AG04450 (cell line): ENCODE results near the gene SMARCD1. TPM values are rescaled to one million over a fixed set of nuclear protein-coding genes. Genes with fewer than 3 reads are reported as not detected.

Source experiments
- CTCF ChIA-PET: fragments of 300-600, 350-600 bp; formaldehyde crosslinking; extraction: SDS; loops from one replicate; lab custom pipeline; 2022; ENCODE audit warnings: antibody characterized with exemption, inconsistent platforms; lab: Charles Lee
- POLR2A ChIA-PET: fragments of 350-600 bp; formaldehyde crosslinking; extraction: SDS; loops from one replicate; lab custom pipeline; 2021; ENCODE audit warnings: antibody characterized with exemption, inconsistent platforms; lab: Yijun Ruan, JAX
- DNase-seq: peaks from one replicate; pipeline ENCODE4 v3.0.0-alpha.2; 2011; ENCODE audit warnings: low read depth, low spot score
- H3K27ac ChIP-seq: one replicate; pipeline ENCODE4 v1.5.1; 2012; ENCODE audit warnings: low read depth, low read length, control low read depth
- H3K27me3 ChIP-seq: one replicate; pipeline ENCODE4 v1.6.0; 2012; ENCODE audit warnings: low read length; ENCODE audit not compliant: control insufficient read depth, insufficient read depth
- H3K4me3 ChIP-seq: 2 replicates; pipeline ENCODE4 v1.5.1; 2011; ENCODE audit warnings: mild to moderate bottlenecking, low read depth, low read length, control low read depth
- H3K9me3 ChIP-seq: 2 replicates; pipeline ENCODE4 v1.5.1; 2012; ENCODE audit warnings: low read length; ENCODE audit not compliant: control insufficient read depth, insufficient read depth
- CTCF ChIP-seq: IDR thresholded peaks from 2 replicates; pipeline ENCODE4 v1.5.1; 2011; ENCODE audit warnings: low read depth, low read length, control low read depth, inconsistent platforms
- polyA plus RNA-seq: library from polyadenylated mRNA; depleted of rRNA; stranded (reverse); fragments of >200 nt; gene quantifications from 2 replicates; pipeline ENCODE4 v1.2.3, GENCODE V29; 2011

Gene SMARCD1
- polyA plus RNA-seq, 1 experiment: 57.2 TPM

DNA sequence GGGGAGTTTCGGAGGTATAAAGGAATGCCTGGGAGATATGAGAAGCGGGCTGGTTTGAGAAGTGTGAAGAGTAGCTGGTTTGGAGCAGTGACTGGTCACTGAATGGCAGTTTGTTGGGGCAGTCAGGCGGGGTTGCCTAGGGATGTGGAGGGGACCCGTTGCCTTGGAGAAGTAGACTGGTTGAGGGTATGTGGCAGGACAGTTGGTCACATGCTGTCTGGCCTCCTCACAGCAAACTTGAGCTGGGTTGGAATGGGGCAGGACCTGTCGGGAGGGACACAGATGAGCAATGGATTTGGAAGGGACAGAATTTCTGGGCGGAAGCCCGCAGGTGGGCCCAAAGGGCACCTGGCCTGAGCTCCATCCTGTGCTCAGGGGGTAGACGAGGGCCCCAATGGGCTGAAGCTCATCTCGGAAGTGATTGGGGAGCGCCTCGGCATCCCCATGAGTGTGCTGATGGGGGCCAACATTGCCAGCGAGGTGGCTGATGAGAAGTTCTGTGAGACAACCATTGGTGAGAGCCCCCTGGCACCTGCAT, 20.8 kb downstream of the SMARCD1 start:
- DNase-seq: no peak
- POLR2A ChIA-PET: interaction anchor here (0.6 kb wide), 1 partner anchor 20 kb away, joined by 5 read pairs; no protein-coding TSS in a partner anchor
- CTCF ChIA-PET: interaction anchor here (0.7 to 1.1 kb wide), 2 partner anchors 18 to 36 kb away, joined by 3 read pairs; no protein-coding TSS in a partner anchor
- Histone ChIP-seq H3K27ac (no peak overlapping the region), H3K4me3 (no peak overlapping the region), H3K27me3 (peaks cover 5% of the 10 kb centered on the region), H3K9me3 (no peaks in the 10 kb centered on the region)
- no peak for TF ChIP-seq CTCF

DNA sequence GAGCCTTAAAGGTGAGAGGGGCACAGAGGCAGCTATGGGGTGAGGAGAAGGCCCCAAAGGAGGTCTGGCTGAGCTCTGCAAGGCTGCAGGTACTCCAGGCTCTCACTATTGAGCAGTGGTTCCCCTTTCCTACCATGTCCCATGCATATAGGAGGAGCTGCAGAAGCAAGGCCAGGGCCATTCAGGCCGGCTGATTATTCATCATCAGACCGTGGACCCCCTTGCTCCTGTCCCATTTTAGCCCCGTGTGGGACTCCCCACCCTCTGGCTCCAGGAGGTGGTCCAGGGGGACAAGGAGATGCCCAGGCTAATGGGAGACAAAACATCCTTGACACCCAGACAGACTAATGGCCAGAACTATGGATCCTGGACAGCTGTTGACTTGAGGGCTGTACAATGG, 21.8 kb downstream of the SMARCD1 start:
- Histone ChIP-seq H3K27me3 (peaks cover 5% of the 10 kb centered on the region), H3K4me3 (no peak overlapping the region), H3K9me3 (no peaks in the 10 kb centered on the region), H3K27ac (no peak overlapping the region)
- TF ChIP-seq CTCF: no peak
- POLR2A ChIA-PET: interaction anchor here (0.6 to 1.3 kb wide), 2 partner anchors 22 to 252 kb away, joined by 3 to 5 read pairs; no protein-coding TSS in a partner anchor
- no peak for DNase-seq
- CTCF ChIA-PET: no interaction called here

- ChIA-PET POLR2A (interaction anchor here (1.3 kb wide), 1 partner anchor 23 kb away, joined by 3 read pairs; no protein-coding TSS in a partner anchor), CTCF (interaction anchor here (0.6 to 4.6 kb wide), 2 partner anchors 18 to 164 kb away, joined by 3 to 28 read pairs; no protein-coding TSS in a partner anchor)
- H3K9me3 ChIP-seq: no peaks in the 10 kb centered on the region; the same call in 1 of the 2 replicates
- H3K27ac ChIP-seq: no peak overlapping the region
- H3K27me3 ChIP-seq: peaks cover 5% of the 10 kb centered on the region
- DNase-seq: no peak
- H3K4me3 ChIP-seq: no peak overlapping the region
- no peak for TF ChIP-seq CTCF
Observed at GRCh38 chr12:50107416-50108268, 22.5 kb downstream of the SMARCD1 start.

- DNase-seq: no peak
- H3K27ac ChIP-seq: no peak overlapping the region
- no peak for TF ChIP-seq CTCF
- H3K9me3 ChIP-seq: no peaks in the 10 kb centered on the region; the same call in 1 of the 2 replicates
- no peak overlapping the region for H3K4me3 ChIP-seq
- CTCF ChIA-PET: interaction anchor here (0.7 to 4.6 kb wide), 5 partner anchors 7 to 194 kb away, joined by 3 to 46 read pairs (median 28); partner anchors contain the start of genes GPD1 and SMARCD1
- peaks cover 5% of the 10 kb centered on the region for H3K27me3 ChIP-seq
- POLR2A ChIA-PET: no interaction called here
Observed at GRCh38 chr12:50109319-50109718, 24.2 kb downstream of the SMARCD1 start.
